ENCODE measurements around the gene SUMO2. TPM values are rescaled to one million over a fixed set of nuclear protein-coding genes. Genes with fewer than 3 reads are reported as not detected.
"Not testable (repeated sequence)": the region's sequence is repeated elsewhere in the genome, so short reads cannot be mapped to it uniquely, and the experiment has no call there.

The SUMO2 gene
- total RNA-seq, 6 donors from 2014 or later, result 19.9 to 343 (median 64.9) TPM

DNA sequence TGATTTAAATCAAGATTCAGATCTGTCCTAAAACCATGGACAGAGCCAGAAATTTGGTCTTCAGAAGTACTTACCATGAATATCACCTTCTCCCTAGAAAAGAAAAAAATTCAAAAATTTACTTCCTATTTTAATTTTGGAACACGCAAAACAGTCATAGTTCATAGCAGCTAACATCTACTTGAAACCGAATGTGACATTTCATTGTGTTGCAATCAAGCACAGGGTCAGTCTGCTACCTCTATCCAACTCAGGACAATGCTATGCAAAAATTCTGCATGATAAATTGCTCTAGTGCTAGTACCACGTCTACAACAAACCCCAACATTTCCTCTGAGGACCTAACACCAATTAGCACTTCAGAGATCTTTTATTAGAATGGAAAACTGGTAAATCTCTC is 36.2 kb downstream of the SUMO2 start:
- H3K9me3 ChIP-seq, result no peaks in the 10 kb centered on the region
- TF ChIP-seq POLR2AphosphoS5 (IDR thresholded peaks at IDR 0.05) (no peak), POLR2A (IDR thresholded peaks at IDR 0.05) (no peak)
- no peak for DNase-seq
- H3K27ac ChIP-seq, result peak overlapping the region in 2 of 4 donors; percentile 35 to 56
- H3K4me1 ChIP-seq, result no peaks in the 10 kb centered on the region
- no peak overlapping the region for H3K4me3 ChIP-seq
- ATAC-seq (ENCODE audit: low FRiP score in 2 of 2), result no peak
- no peaks in the 10 kb centered on the region for H3K27me3 ChIP-seq
- H3K36me3 ChIP-seq, result peaks cover 5 to 47% (median 37%) of the 10 kb centered on the region in 4 donors
- 71 to 77% methylated on average over 3 of the region's 3 CpGs for WGBS, 2 donors

DNA sequence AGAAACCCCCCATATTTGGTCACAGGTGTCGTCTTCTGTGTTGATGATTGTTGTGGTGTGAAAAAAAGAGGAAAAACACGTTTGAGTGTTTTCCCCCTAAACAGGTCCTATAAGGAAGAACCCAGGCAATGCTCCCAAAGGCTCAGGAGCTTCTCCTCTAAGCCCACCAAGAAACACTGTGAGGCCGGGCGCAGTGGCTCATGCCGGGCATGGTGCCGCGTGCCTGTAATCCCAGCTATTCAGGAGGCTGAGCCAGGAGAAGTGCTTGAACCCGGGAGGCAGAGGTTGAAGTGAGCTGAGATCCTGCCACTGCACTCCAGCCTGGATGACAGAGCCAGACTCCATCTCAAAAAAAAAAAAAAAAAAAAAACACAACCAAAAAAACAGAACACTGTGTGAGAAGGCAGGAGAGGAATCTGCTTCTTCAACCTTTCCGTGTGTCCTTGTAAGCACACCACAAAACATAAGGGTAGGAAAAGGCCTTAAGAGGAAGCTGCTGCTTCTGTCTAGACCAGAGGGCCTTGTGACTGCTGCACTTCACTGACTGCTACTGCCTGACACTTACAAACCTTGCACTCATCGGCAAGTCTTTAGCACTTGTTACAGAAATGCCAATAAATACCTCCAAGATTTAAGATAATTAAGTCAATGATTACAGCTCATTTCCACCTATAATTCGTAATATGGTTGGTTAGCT is 37.8 kb downstream of the SUMO2 start:
- no peak for DNase-seq
- peak in 1 of 2 donors; percentile 51 for ATAC-seq (ENCODE audit: low FRiP score in 2 of 2)
- Histone ChIP-seq H3K4me1 (no peaks in the 10 kb centered on the region), H3K27ac (peak overlapping the region in 1 of 4 donors; percentile 30), H3K27me3 (no peaks in the 10 kb centered on the region), H3K36me3 (peaks cover 5 to 56% (median 40%) of the 10 kb centered on the region in 4 donors), H3K4me3 (no peak overlapping the region), H3K9me3 (no peaks in the 10 kb centered on the region)
- 86 to 87% methylated on average over 11 of the region's 11 CpGs for WGBS, 2 donors
- TF ChIP-seq POLR2AphosphoS5 (IDR thresholded peaks at IDR 0.05) (no peak), POLR2A (IDR thresholded peaks at IDR 0.05) (peak in 1 of 4 donors; percentile 21), EP300 (IDR thresholded peaks at IDR 0.05) (no peak)
- TF ChIP-seq, protein P1, sequence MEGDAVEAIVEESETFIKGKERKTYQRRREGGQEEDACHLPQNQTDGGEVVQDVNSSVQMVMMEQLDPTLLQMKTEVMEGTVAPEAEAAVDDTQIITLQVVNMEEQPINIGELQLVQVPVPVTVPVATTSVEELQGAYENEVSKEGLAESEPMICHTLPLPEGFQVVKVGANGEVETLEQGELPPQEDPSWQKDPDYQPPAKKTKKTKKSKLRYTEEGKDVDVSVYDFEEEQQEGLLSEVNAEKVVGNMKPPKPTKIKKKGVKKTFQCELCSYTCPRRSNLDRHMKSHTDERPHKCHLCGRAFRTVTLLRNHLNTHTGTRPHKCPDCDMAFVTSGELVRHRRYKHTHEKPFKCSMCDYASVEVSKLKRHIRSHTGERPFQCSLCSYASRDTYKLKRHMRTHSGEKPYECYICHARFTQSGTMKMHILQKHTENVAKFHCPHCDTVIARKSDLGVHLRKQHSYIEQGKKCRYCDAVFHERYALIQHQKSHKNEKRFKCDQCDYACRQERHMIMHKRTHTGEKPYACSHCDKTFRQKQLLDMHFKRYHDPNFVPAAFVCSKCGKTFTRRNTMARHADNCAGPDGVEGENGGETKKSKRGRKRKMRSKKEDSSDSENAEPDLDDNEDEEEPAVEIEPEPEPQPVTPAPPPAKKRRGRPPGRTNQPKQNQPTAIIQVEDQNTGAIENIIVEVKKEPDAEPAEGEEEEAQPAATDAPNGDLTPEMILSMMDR (IDR thresholded peaks at IDR 0.05), result no peak

DNA sequence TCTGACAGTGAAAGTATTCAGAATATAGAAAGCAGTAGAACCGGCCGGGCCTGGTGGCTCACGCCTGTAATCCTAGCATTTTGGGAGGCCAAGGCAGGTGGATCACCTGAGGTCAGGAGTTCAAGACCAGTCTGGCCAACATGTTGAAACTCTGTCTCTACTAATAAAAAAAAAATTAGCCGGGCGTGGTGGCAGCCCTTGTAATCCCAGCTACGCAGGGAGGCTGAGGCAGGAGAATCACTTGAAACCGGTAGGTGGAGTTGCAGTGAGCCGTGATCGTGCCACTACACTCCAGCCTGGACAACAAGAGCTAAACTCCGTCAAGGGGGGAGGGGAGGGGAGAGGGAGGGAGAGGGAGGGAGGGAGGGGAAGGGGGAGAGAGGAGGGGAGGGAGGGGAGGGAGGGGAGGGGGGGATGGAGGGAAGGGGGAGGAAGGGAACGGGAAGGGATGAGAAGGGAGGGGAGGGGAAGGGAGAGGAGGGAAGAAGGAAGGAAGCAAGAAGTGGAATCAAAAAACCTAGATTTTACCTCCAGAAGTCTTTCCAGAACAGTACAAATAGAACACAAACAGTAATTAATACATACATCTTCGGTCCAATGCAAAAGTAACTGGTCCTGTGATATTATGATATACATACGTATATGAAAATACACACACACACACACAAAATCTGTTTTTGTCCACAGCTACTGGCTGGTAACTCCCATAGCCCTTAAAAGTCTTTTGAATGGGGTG is 40.4 kb downstream of the SUMO2 start:
- H3K27ac ChIP-seq, result no peak overlapping the region
- H3K4me1 ChIP-seq, result no peaks in the 10 kb centered on the region
- ATAC-seq (ENCODE audit: low FRiP score in 2 of 2) (no peak), DNase-seq (no peak)
- peaks cover 0 to 46% (median 37%) of the 10 kb centered on the region in 4 donors for H3K36me3 ChIP-seq
- TF ChIP-seq POLR2AphosphoS5 (IDR thresholded peaks at IDR 0.05) (no peak), EP300 (IDR thresholded peaks at IDR 0.05) (no peak), POLR2A (IDR thresholded peaks at IDR 0.05) (no peak)
- TF ChIP-seq, protein P1 (IDR thresholded peaks at IDR 0.05), result no peak
- H3K9me3 ChIP-seq, result no peaks in the 10 kb centered on the region
- no peak overlapping the region for H3K4me3 ChIP-seq
- 78 to 85% methylated on average over 12 to 13 of the region's 13 CpGs for WGBS, 2 donors
- H3K27me3 ChIP-seq, result no peaks in the 10 kb centered on the region

DNA sequence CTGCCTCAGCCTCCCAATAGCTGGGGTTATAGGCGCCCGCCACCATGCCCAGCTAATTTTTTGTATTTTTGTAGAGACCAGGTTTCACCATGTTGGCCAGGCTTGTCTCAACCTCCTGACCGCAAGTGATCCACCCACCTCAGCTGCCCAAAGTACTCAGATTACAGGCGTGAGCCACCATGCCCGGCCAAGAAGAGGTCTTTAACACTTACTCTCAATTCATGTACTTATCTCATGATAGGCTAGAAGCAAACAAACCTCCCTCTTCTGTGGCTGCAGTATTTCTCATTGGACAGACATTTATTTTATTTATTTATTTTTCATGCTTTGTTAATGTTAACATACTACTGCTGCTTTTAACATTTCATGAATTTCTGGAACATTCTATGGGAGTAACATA is 44.2 kb downstream of the SUMO2 start:
- Histone ChIP-seq H3K4me3 (no peak overlapping the region), H3K27me3 (no peaks in the 10 kb centered on the region), H3K36me3 (peaks cover 0 to 25% (median 12%) of the 10 kb centered on the region in 4 donors), H3K9me3 (no peaks in the 10 kb centered on the region), H3K4me1 (no peaks in the 10 kb centered on the region), H3K27ac (no peak overlapping the region)
- TF ChIP-seq EP300 (IDR thresholded peaks at IDR 0.05) (no peak), POLR2AphosphoS5 (IDR thresholded peaks at IDR 0.05) (no peak), POLR2A (IDR thresholded peaks at IDR 0.05) (no peak)
- TF ChIP-seq, protein P1 (IDR thresholded peaks at IDR 0.05), result no peak
- 92 to 93% methylated on average over 5 of the region's 5 CpGs for WGBS, 2 donors
- DNase-seq (no peak), ATAC-seq (ENCODE audit: low FRiP score in 2 of 2) (no peak)

DNA sequence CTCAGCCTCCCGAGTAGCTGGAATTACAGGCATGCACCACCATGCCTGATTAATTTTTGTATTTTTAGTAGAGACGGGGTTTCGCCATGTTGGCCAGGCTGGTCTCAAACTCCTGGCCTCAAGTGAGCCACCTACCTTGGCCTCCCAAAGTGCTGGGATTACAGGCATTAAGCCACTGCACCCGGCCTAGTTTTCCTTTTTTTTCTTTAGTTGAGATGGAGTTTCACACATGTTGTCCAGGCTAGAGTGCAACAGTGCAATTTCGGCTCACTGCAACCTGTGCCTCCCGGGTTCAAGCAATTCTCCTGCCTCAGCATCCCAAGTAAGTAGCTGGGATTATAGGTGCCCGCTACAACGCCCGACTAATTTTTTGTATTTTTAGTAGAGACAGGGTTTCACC is 45.0 kb downstream of the SUMO2 start:
- H3K36me3 ChIP-seq, result peaks cover 0 to 22% (median 10%) of the 10 kb centered on the region in 4 donors
- not testable (repeated sequence) for ATAC-seq (ENCODE audit: low FRiP score in 2 of 2); H3K27me3 ChIP-seq; DNase-seq; H3K4me1 ChIP-seq; H3K4me3 ChIP-seq; H3K9me3 ChIP-seq; H3K27ac ChIP-seq
- 96% methylated on average over 9 of the region's 9 CpGs for WGBS, 2 donors

All from upper lobe of left lung (tissue), 6 donors.